ENCODE data around the gene RWDD3.

DNA sequence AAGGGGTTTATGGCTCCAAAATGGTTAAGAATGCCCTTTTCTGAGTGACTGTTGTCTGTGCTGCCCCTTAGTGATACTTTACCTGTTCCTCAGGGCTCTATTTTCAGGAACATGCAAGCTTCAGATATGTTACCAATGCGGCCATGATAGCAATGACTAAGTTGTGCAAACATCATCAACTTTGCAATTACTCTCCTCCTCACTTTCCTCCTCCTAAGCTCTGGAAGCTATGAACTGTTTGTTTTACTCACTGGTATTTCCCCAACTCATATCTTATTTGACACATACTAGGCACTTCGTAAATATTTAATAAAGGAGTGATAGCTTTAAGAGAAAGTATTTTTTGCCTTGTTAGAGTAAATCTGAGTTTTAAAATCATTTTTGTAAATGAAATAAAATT is 53.8 kb downstream of the RWDD3 start:
- TF ChIP-seq, protein P1, sequence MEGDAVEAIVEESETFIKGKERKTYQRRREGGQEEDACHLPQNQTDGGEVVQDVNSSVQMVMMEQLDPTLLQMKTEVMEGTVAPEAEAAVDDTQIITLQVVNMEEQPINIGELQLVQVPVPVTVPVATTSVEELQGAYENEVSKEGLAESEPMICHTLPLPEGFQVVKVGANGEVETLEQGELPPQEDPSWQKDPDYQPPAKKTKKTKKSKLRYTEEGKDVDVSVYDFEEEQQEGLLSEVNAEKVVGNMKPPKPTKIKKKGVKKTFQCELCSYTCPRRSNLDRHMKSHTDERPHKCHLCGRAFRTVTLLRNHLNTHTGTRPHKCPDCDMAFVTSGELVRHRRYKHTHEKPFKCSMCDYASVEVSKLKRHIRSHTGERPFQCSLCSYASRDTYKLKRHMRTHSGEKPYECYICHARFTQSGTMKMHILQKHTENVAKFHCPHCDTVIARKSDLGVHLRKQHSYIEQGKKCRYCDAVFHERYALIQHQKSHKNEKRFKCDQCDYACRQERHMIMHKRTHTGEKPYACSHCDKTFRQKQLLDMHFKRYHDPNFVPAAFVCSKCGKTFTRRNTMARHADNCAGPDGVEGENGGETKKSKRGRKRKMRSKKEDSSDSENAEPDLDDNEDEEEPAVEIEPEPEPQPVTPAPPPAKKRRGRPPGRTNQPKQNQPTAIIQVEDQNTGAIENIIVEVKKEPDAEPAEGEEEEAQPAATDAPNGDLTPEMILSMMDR (IDR thresholded peaks at IDR 0.05), result no peak
- TF ChIP-seq POLR2AphosphoS5 (IDR thresholded peaks at IDR 0.05) (no peak), POLR2A (IDR thresholded peaks at IDR 0.05) (no peak)
